Vagina (tissue), 2 donors: Measurements from ENCODE around the gene B4GALT3. TPM values are rescaled to one million over a fixed set of nuclear protein-coding genes. Genes with fewer than 3 reads are reported as not detected.

ENCODE experiments used
- DNase-seq, 2 donors: peaks; one replicate each; pipeline ENCODE4 v3.0.0-alpha.2; 2017; ENCODE audit errors: extremely low spot score in 2 of 2
- H3K27ac ChIP-seq: fragments of 200-600 bp; sonication (generic); one replicate; pipeline ENCODE4 v1.5.1; 2019
- H3K27me3 ChIP-seq: fragments of 200-600 bp; sonication (generic); one replicate; pipeline ENCODE4 v1.5.1; 2019
- H3K36me3 ChIP-seq, 2 donors: fragments of 200-600 bp; sonication (generic); one replicate each; pipeline ENCODE4 v1.5.1; 2017 to 2019
- H3K4me1 ChIP-seq: fragments of 200-600 bp; sonication (generic); one replicate; pipeline ENCODE4 v1.5.1; 2019
- H3K4me3 ChIP-seq, 2 donors: fragments of 200-600 bp; sonication (generic); 1 replicate in 1 of 2; 2 replicates in 1 of 2; pipeline ENCODE4 v1.5.1; 2016 to 2019
- H3K9me3 ChIP-seq: fragments of 200-600 bp; sonication (generic); one replicate; pipeline ENCODE4 v1.5.1; 2019
- CTCF ChIP-seq, 3 experiments: fragments of 450-650 bp in 2 of 3; fragments of 200-600 bp in 1 of 3; sonication (generic) in 1 of 3; IDR thresholded peaks; one replicate each; pipeline ENCODE4 v1.5.1; 2017 to 2019; ENCODE audit warnings: antibody characterized with exemption in 3 of 3, mild to moderate bottlenecking in 2 of 3, moderate library complexity in 2 of 3
- POLR2A ChIP-seq, 2 donors: fragments of 450-650 bp; IDR thresholded peaks; one replicate each; pipeline ENCODE4 v1.6.1; 2017; ENCODE audit warnings: antibody characterized with exemption in 2 of 2, mild to moderate bottlenecking in 2 of 2, moderate library complexity in 2 of 2
- POLR2AphosphoS5 ChIP-seq, 2 donors: sonication (generic); formaldehyde crosslinking; IDR thresholded peaks; one replicate each; pipeline ENCODE4 v1.9.0; 2017; ENCODE audit warnings: antibody characterized with exemption in 2 of 2, mild to moderate bottlenecking in 2 of 2, low read depth in 1 of 2; ENCODE audit not compliant: insufficient read depth in 1 of 2
- intact Hi-C: fragments of 100-400 bp; cut with DNase I; formaldehyde crosslinking; loops from one replicate; pipeline ENCODE4 v1.15.1; 2023
- total RNA-seq: library from RNA; depleted of rRNA; stranded (reverse); fragments of >200 nt; gene quantifications from one replicate; pipeline ENCODE4 v1.2.3, GENCODE V29; 2016

The B4GALT3 gene
- total RNA-seq, 1 donor from 2014 or later: 16.2 TPM

GRCh38 chr1:161201836-161202712 lies 24.8 kb upstream of the B4GALT3 start, which contains the start of gene NDUFS2:
NDUFS2 (plus strand) TSS chr1:161202367; CDS start chr1:161202386, 19 bp downstream.
- Histone ChIP-seq H3K4me1 (peaks cover 85% of the 10 kb centered on the region), H3K27ac (peak within 1 kb of the TSS; percentile 97), H3K36me3 (peaks cover 0 to 11% of the 10 kb centered on the region in 2 donors), H3K4me3 (peak within 1 kb of the TSS; percentile 82 to 88), H3K9me3 (no peaks in the 10 kb centered on the region), H3K27me3 (no peaks in the 10 kb centered on the region)
- peak; percentile 93 to 95 for TF ChIP-seq POLR2AphosphoS5 (IDR thresholded peaks at IDR 0.05; ENCODE audit: insufficient read depth in 1 of 2, low read depth in 1 of 2)
- TF ChIP-seq CTCF (IDR thresholded peaks at IDR 0.05): no peak
- peak in 1 of 2 donors; percentile 57 for TF ChIP-seq POLR2A (IDR thresholded peaks at IDR 0.05)
- intact Hi-C loops: no loop called here
- DNase-seq: peak in 1 of 2 donors; percentile 99

GRCh38 chr1:161200992-161201835 lies 23.9 kb upstream of the B4GALT3 start:
- H3K4me1 ChIP-seq: peaks cover 85% of the 10 kb centered on the region
- no peaks in the 10 kb centered on the region for H3K27me3 ChIP-seq
- H3K9me3 ChIP-seq: no peaks in the 10 kb centered on the region
- peak overlapping the region; percentile 97 for H3K27ac ChIP-seq
- peak in 1 of 2 donors; percentile 96 for DNase-seq
- peaks cover 0 to 11% of the 10 kb centered on the region in 2 donors for H3K36me3 ChIP-seq
- TF ChIP-seq CTCF (IDR thresholded peaks at IDR 0.05) (no peak), POLR2A (IDR thresholded peaks at IDR 0.05) (peak in 1 of 2 donors; percentile 6), POLR2AphosphoS5 (IDR thresholded peaks at IDR 0.05; ENCODE audit: insufficient read depth in 1 of 2, low read depth in 1 of 2) (no peak)
- H3K4me3 ChIP-seq: peak overlapping the region; percentile 82 to 88
- intact Hi-C loops: no loop called here

- Histone ChIP-seq H3K9me3 (no peaks in the 10 kb centered on the region), H3K4me3 (peak overlapping the region in 1 of 2 donors; percentile 82), H3K36me3 (peaks cover 0 to 11% of the 10 kb centered on the region in 2 donors), H3K27me3 (no peaks in the 10 kb centered on the region), H3K27ac (peak overlapping the region; percentile 97), H3K4me1 (peaks cover 87% of the 10 kb centered on the region)
- TF ChIP-seq CTCF (IDR thresholded peaks at IDR 0.05) (no peak), POLR2A (IDR thresholded peaks at IDR 0.05) (no peak), POLR2AphosphoS5 (IDR thresholded peaks at IDR 0.05; ENCODE audit: insufficient read depth in 1 of 2, low read depth in 1 of 2) (no peak)
- no peak for DNase-seq
- intact Hi-C loops: no loop called here
These were observed 23.2 kb upstream of the B4GALT3 start for GRCh38 chr1:161200421-161200991.

GRCh38 chr1:161199506-161200139 lies 22.3 kb upstream of the B4GALT3 start:
- peak overlapping the region in 1 of 2 donors; percentile 59 for H3K4me3 ChIP-seq
- no peak for DNase-seq
- intact Hi-C loops: loop anchor here (10.0 kb wide), 1 partner anchor 185 kb away; no protein-coding TSS in a partner anchor
- TF ChIP-seq POLR2AphosphoS5 (IDR thresholded peaks at IDR 0.05; ENCODE audit: insufficient read depth in 1 of 2, low read depth in 1 of 2): no peak
- no peaks in the 10 kb centered on the region for H3K27me3 ChIP-seq
- H3K9me3 ChIP-seq: no peaks in the 10 kb centered on the region
- peaks cover 88% of the 10 kb centered on the region for H3K4me1 ChIP-seq
- peaks cover 0 to 11% of the 10 kb centered on the region in 2 donors for H3K36me3 ChIP-seq
- H3K27ac ChIP-seq: peak overlapping the region; percentile 97
